HFF-Myc (cell line): Measurements from ENCODE around the gene PLCB1.

ENCODE experiments used
- DNase-seq: peaks from one replicate; pipeline ENCODE4 v3.0.0-alpha.2; 2011; ENCODE audit warnings: low read depth; ENCODE audit errors: extremely low read depth
- H3K4me3 ChIP-seq: replicated peaks from 2 replicates; pipeline ENCODE4 v1.5.1; 2011; ENCODE audit warnings: low read depth, mild to moderate bottlenecking, control low read depth, low read length
- TF ChIP-seq, protein P1 (sequence below): IDR thresholded peaks from 2 replicates; pipeline ENCODE4 v1.5.1; 2012; ENCODE audit warnings: mild to moderate bottlenecking, low read depth, low read length, control low read depth; ENCODE audit errors: missing control alignments

Gene PLCB1

DNA sequence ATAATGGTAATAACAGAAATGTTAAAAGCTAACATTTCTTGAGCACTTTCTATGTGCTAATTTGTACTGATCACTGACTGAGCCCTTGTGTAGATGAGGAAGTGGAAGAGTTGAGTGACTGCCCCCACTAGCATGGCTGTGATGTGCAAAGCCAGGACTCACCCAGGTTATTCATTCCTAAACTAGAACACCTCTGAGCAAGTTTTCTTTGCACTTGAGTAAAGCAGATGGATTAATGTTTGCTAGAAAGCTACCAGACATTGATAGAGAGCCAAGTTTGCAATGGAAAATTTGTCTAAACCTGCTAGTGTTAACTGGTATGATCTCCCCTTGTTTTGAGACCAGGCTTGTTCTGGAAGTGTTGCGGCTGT is 469.5 kb downstream of the PLCB1 start:
- TF ChIP-seq, protein P1, sequence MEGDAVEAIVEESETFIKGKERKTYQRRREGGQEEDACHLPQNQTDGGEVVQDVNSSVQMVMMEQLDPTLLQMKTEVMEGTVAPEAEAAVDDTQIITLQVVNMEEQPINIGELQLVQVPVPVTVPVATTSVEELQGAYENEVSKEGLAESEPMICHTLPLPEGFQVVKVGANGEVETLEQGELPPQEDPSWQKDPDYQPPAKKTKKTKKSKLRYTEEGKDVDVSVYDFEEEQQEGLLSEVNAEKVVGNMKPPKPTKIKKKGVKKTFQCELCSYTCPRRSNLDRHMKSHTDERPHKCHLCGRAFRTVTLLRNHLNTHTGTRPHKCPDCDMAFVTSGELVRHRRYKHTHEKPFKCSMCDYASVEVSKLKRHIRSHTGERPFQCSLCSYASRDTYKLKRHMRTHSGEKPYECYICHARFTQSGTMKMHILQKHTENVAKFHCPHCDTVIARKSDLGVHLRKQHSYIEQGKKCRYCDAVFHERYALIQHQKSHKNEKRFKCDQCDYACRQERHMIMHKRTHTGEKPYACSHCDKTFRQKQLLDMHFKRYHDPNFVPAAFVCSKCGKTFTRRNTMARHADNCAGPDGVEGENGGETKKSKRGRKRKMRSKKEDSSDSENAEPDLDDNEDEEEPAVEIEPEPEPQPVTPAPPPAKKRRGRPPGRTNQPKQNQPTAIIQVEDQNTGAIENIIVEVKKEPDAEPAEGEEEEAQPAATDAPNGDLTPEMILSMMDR, result no peak
- DNase-seq, result no peak
- no peak overlapping the region for H3K4me3 ChIP-seq

DNA sequence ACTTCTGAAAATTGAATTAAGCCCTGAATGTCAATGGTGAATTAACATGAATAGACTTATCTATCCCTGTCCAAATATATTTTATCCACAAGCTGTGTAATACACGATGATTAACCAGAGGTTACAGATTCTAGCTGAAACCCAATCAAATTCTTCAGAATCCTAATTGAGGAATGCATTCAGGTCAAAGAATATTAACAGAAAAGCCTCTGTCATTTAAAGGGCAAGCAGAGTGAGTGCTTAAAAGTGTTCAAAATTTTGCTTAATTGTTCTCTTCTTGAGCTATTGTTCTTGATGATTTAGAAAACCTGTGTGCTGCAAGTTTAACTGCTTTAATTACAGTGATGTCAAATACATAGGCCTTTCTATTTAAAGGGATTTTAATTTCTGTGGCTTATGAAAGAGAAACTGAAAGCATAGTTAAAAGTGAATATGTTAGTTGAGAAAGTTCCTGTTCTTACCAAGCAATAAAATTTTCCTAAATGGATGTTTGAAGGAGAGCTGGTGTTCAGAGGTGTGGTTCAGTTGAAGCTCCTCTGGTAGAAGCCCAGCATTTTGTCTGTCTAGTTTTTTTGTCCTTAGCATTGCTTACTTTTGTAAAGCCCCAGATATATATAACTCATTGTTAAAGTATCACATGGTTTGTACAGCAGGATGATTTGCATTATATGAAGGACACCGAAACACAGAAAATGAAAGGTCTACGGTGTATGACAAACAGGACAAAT is 470.5 kb downstream of the PLCB1 start:
- no peak for DNase-seq
- TF ChIP-seq, protein P1, result no peak
- H3K4me3 ChIP-seq, result no peak overlapping the region

DNA sequence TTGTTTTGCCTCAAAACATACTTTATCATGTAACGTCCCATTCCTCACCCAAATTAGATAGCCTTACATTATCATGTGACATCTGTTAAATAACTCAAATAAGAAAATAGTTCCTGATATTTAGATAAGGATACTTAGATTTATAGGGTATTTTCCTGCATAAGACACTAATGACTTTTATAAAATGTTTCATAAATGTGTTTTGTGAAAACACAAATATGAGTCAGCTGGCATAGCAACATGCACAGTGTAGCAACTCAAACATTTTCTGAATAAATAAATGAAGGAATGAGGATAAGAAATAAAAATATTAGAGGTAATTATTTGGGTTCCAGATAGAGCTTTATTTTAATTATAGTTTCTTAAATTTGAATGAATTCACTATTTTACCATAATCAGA is 476.4 kb downstream of the PLCB1 start:
- DNase-seq, result no peak
- TF ChIP-seq, protein P1, result no peak

DNA sequence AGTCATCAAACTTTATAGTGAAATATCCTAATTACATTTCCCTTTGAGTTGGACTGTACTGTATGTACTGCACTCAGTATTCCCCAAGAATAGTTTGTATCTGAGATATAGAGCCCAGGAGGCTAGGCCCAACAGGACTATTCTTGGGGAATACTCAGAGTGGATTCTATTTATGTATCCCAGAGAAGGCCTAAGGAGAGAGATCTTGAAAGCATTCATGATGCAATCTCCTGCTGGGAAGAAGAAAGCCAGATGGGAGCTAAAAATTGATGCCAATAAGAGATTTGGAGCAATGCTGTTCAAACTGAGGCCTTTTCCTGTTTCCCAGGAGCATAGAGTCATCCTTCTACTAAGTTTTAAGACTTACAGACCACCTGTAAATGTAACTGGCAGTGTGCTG is 484.7 kb downstream of the PLCB1 start:
- TF ChIP-seq, protein P1, result no peak
- DNase-seq, result no peak
- H3K4me3 ChIP-seq, result no peak overlapping the region

More for the DNA sequence above, 476.4 kb downstream of the PLCB1 start:
- H3K4me3 ChIP-seq, result no peak overlapping the region

DNA sequence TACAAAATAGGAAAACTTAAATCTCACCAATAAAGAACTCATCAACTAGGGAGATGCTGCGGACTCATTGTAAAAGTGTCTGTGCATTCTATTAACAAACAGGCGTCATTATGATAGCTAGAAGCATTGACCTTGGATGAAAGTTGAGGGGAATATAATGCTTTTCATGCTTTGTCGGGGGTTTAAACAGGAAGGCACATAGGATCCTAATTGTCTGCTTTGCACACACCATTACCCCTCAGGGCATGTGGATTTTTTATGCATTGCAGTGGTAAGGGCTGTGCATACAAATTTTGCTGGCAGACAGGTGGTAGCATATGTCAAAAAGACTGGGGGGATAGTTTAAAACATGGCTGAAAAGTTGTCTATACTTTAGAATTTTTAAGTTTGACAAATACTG is 488.9 kb downstream of the PLCB1 start:
- TF ChIP-seq, protein P1, result no peak
- DNase-seq, result no peak
- no peak overlapping the region for H3K4me3 ChIP-seq

DNA sequence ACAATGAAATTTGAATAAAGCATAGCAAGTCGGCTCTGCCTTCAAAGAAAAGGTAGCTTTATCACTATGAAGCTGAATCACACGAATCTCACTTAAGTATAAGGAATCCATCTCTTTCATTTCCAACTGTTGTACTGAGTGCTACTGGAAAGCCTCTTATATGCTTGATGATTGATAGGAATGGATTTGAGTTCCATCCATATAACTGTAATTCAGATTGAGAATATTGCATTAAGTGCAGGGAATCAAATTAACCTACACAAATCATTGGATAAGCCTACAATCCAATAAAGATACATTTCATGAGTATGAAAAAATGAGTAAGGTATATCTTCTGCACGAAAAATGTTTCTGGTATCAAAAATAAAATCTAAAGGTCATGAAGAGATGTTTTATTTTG is 492.0 kb downstream of the PLCB1 start:
- TF ChIP-seq, protein P1, result no peak
- no peak for DNase-seq
- no peak overlapping the region for H3K4me3 ChIP-seq

DNA sequence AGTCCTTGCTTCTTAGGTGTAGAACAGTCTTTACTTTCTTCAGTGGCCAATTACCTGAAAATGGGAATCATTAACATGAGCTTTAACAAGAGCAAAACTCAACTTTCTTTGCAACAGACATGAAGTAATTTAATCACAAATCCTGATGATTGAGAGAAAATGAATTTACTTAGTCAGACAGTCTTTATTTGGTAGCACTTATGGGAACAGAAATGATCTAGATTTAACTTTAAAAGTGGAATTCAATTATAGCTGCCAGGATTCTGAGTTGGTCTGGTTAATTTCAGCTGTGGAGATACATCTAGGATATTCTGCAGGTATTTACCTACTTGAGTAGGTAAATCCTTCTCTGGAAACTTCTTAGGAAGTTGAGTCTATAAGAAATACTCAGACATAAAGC is 492.6 kb downstream of the PLCB1 start:
- H3K4me3 ChIP-seq, result no peak overlapping the region
- TF ChIP-seq, protein P1, result no peak
- no peak for DNase-seq
